HEK293 (cell line): ENCODE data around the gene SESN1.

ENCODE experiments used
- GLIS1 ChIP-seq: fragments of 450-650 bp; formaldehyde crosslinking; IDR thresholded peaks from 2 replicates; pipeline ENCODE4 v1.5.1; 2016; ENCODE audit warnings: missing biosample characterization, missing genetic modification characterization
- KLF1 ChIP-seq: fragments of 450-650 bp; formaldehyde crosslinking; IDR thresholded peaks from 2 replicates; pipeline ENCODE4 v1.5.1; 2016; ENCODE audit warnings: missing biosample characterization, missing genetic modification characterization
- OSR2 ChIP-seq: fragments of 450-650 bp; formaldehyde crosslinking; IDR thresholded peaks from 2 replicates; pipeline ENCODE4 v1.5.1; 2016; ENCODE audit warnings: missing biosample characterization, missing genetic modification characterization
- SP3 ChIP-seq: fragments of 450-650 bp; formaldehyde crosslinking; IDR thresholded peaks from 2 replicates; pipeline ENCODE4 v1.5.1; 2016; ENCODE audit warnings: missing biosample characterization, missing genetic modification characterization
- SP7 ChIP-seq: fragments of 450-650 bp; formaldehyde crosslinking; IDR thresholded peaks from 2 replicates; pipeline ENCODE4 v1.5.1; 2016; ENCODE audit warnings: missing biosample characterization, missing genetic modification characterization
- YY2 ChIP-seq: fragments of 450-650 bp; formaldehyde crosslinking; IDR thresholded peaks from 2 replicates; pipeline ENCODE4 v1.5.1; 2016; ENCODE audit warnings: missing biosample characterization, missing genetic modification characterization
- ZBTB20 ChIP-seq: fragments of 450-650 bp; formaldehyde crosslinking; IDR thresholded peaks from 2 replicates; pipeline ENCODE4 v1.5.1; 2016; ENCODE audit warnings: missing biosample characterization, missing genetic modification characterization
- ZBTB21 ChIP-seq: fragments of 450-650 bp; formaldehyde crosslinking; IDR thresholded peaks from 2 replicates; pipeline ENCODE4 v1.5.1; 2017; ENCODE audit warnings: missing biosample characterization, missing genetic modification characterization
- ZNF121 ChIP-seq: fragments of 450-650 bp; formaldehyde crosslinking; IDR thresholded peaks from 2 replicates; pipeline ENCODE4 v1.5.1; 2016; ENCODE audit warnings: missing biosample characterization, missing genetic modification characterization
- ZNF140 ChIP-seq: fragments of 450-650 bp; formaldehyde crosslinking; IDR thresholded peaks from 2 replicates; pipeline ENCODE4 v1.5.1; 2016; ENCODE audit warnings: missing biosample characterization, missing genetic modification characterization
- ZNF239 ChIP-seq: fragments of 450-650 bp; formaldehyde crosslinking; IDR thresholded peaks from 2 replicates; pipeline ENCODE4 v1.5.1; 2016; ENCODE audit warnings: missing biosample characterization, missing genetic modification characterization
- ZNF302 ChIP-seq: fragments of 450-650 bp; formaldehyde crosslinking; IDR thresholded peaks from 2 replicates; pipeline ENCODE4 v1.5.1; 2016; ENCODE audit warnings: missing biosample characterization, missing genetic modification characterization, low read depth
- ZNF311 ChIP-seq: fragments of 450-650 bp; formaldehyde crosslinking; IDR thresholded peaks from 2 replicates; pipeline ENCODE4 v1.5.1; 2017; ENCODE audit warnings: missing biosample characterization, missing genetic modification characterization, borderline replicate concordance
- ZNF423 ChIP-seq: fragments of 450-650 bp; formaldehyde crosslinking; IDR thresholded peaks from 2 replicates; pipeline ENCODE4 v1.5.1; 2016; ENCODE audit warnings: missing biosample characterization, missing genetic modification characterization
- ZNF501 ChIP-seq: fragments of 450-650 bp; formaldehyde crosslinking; IDR thresholded peaks from 2 replicates; pipeline ENCODE4 v1.5.1; 2016; ENCODE audit warnings: missing biosample characterization, missing genetic modification characterization
- ZNF561 ChIP-seq: fragments of 450-650 bp; IDR thresholded peaks from 2 replicates; pipeline ENCODE4 v1.5.1; 2018; ENCODE audit warnings: missing biosample characterization, missing genetic modification characterization, borderline replicate concordance
- ZNF596 ChIP-seq: fragments of 450-650 bp; IDR thresholded peaks from 2 replicates; pipeline ENCODE4 v1.5.0; 2018; ENCODE audit warnings: missing biosample characterization, mild to moderate bottlenecking, missing genetic modification characterization, moderate library complexity
- ZNF626 ChIP-seq: fragments of 450-650 bp; sonication (Bioruptor Pico); formaldehyde crosslinking; IDR thresholded peaks from 2 replicates; pipeline ENCODE4 v1.5.1; 2018; ENCODE audit warnings: missing biosample characterization, missing genetic modification characterization, inconsistent platforms
- ZNF629 ChIP-seq: fragments of 450-650 bp; formaldehyde crosslinking; IDR thresholded peaks from 2 replicates; pipeline ENCODE4 v1.5.1; 2017; ENCODE audit warnings: missing biosample characterization, missing genetic modification characterization
- ZSCAN16 ChIP-seq: fragments of 450-650 bp; formaldehyde crosslinking; IDR thresholded peaks from 2 replicates; pipeline ENCODE4 v1.5.1; 2016; ENCODE audit warnings: missing biosample characterization, missing genetic modification characterization
- ZSCAN23 ChIP-seq: fragments of 450-650 bp; formaldehyde crosslinking; IDR thresholded peaks from 2 replicates; pipeline ENCODE4 v1.5.1; 2016; ENCODE audit warnings: missing biosample characterization, missing genetic modification characterization
- ZSCAN30 ChIP-seq: fragments of 450-650 bp; IDR thresholded peaks from 2 replicates; pipeline ENCODE4 v1.5.1; 2018; ENCODE audit warnings: missing biosample characterization, mild to moderate bottlenecking, missing genetic modification characterization, moderate library complexity
- TF ChIP-seq, protein P1 (sequence below): fragments of 450-650 bp; formaldehyde crosslinking; IDR thresholded peaks from 2 replicates; pipeline ENCODE4 v1.5.1; 2016; ENCODE audit warnings: missing biosample characterization, missing genetic modification characterization
- TF ChIP-seq, protein P2 (sequence below): fragments of 450-650 bp; formaldehyde crosslinking; IDR thresholded peaks from 2 replicates; pipeline ENCODE4 v1.5.1; 2016; ENCODE audit warnings: missing biosample characterization, missing genetic modification characterization
- TF ChIP-seq, protein P3 (sequence below): fragments of 450-650 bp; formaldehyde crosslinking; IDR thresholded peaks from 2 replicates; pipeline ENCODE4 v1.5.1; 2016; ENCODE audit warnings: missing biosample characterization, missing genetic modification characterization, borderline replicate concordance
- TF ChIP-seq, protein P4 (sequence below): fragments of 450-650 bp; IDR thresholded peaks from 2 replicates; pipeline ENCODE4 v1.5.1; 2018; ENCODE audit warnings: missing biosample characterization, mild to moderate bottlenecking, missing genetic modification characterization
- TF ChIP-seq, protein P5 (sequence below): fragments of 450-650 bp; formaldehyde crosslinking; IDR thresholded peaks from 2 replicates; pipeline ENCODE4 v1.5.1; 2016; ENCODE audit warnings: missing biosample characterization, missing genetic modification characterization
- TF ChIP-seq, protein P6 (sequence below): fragments of 450-650 bp; formaldehyde crosslinking; IDR thresholded peaks from 2 replicates; pipeline ENCODE4 v1.5.1; 2016; ENCODE audit warnings: missing biosample characterization, missing genetic modification characterization

The SESN1 gene

DNA sequence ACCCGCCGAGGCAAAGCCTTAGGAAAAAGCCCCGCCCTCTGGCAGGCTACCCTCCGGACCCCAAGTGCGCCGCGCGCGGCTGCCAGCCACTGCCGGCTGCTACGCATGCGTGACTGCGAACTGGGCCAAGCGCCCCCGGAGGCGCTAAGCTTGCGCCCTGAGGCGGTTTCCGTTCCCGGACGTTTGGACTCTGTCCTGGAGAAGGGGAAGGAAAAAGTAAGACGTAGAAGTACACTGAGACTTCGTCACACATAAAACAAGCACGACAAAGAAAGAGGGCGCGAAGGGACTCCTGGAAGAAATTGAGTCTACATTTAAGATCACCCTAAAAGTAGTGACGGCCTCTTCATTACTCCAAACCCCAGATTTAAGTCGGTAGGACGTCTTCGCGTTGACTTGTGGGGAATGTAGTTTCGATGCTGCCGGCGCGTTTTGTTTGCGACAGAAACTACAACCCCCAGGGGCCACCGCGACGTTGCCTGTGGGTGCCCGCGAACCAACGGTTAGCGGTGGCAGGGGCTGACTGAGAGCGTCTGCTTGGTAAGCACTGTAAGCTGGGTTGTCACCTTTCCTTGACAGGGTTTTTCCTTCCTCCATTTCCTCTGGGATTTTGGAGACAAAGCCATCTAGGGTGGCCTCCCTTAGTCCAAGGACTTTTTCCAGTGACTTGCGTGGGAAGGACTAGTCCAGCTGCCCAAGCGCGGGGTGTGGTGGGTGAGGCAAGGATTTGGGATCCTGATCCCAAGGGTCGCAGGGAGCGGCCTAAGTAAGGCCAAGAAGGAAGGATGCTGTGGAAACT lies 589 bp upstream of the SESN1 start, which contains the start of gene CEP57L1 (continued):
- TF ChIP-seq ZNF626 (tag by site-specific recombination) (no peak), ZNF302 (tag by site-specific recombination) (no peak), ZSCAN30 (0 out of 2 replicates have a peak, but pooled peaks have one; percentile 9), ZBTB20 (tag by site-specific recombination) (peak; percentile 80), OSR2 (tag by site-specific recombination) (no peak), YY2 (tag by site-specific recombination) (no peak), ZBTB21 (tag by site-specific recombination) (peak; percentile 78; the same call in 1 of the 2 replicates), ZNF596 (tag by site-specific recombination) (no peak), ZNF629 (tag by site-specific recombination) (peak; percentile 87), SP7 (tag by site-specific recombination) (peak; percentile 46; the same call in 1 of the 2 replicates), ZNF140 (no peak), ZNF501 (0 out of 2 replicates have a peak, but pooled peaks have one; percentile 63), ZSCAN16 (tag by site-specific recombination) (no peak), ZSCAN23 (0 out of 2 replicates have a peak, but pooled peaks have one; percentile 10), ZNF423 (tag by site-specific recombination) (no peak; the same call in 1 of the 2 replicates), ZNF311 (tag by site-specific recombination) (no peak), ZNF561 (peak; percentile 48), KLF1 (peak; percentile 73), ZNF239 (tag by site-specific recombination) (no peak), SP3 (tag by site-specific recombination) (peak; percentile 41), ZNF121 (tag by site-specific recombination) (no peak), GLIS1 (peak; percentile 15; the same call in 1 of the 2 replicates)
- TF ChIP-seq, protein P1, sequence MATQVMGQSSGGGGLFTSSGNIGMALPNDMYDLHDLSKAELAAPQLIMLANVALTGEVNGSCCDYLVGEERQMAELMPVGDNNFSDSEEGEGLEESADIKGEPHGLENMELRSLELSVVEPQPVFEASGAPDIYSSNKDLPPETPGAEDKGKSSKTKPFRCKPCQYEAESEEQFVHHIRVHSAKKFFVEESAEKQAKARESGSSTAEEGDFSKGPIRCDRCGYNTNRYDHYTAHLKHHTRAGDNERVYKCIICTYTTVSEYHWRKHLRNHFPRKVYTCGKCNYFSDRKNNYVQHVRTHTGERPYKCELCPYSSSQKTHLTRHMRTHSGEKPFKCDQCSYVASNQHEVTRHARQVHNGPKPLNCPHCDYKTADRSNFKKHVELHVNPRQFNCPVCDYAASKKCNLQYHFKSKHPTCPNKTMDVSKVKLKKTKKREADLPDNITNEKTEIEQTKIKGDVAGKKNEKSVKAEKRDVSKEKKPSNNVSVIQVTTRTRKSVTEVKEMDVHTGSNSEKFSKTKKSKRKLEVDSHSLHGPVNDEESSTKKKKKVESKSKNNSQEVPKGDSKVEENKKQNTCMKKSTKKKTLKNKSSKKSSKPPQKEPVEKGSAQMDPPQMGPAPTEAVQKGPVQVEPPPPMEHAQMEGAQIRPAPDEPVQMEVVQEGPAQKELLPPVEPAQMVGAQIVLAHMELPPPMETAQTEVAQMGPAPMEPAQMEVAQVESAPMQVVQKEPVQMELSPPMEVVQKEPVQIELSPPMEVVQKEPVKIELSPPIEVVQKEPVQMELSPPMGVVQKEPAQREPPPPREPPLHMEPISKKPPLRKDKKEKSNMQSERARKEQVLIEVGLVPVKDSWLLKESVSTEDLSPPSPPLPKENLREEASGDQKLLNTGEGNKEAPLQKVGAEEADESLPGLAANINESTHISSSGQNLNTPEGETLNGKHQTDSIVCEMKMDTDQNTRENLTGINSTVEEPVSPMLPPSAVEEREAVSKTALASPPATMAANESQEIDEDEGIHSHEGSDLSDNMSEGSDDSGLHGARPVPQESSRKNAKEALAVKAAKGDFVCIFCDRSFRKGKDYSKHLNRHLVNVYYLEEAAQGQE (tag by site-specific recombination): 0 out of 2 replicates have a peak, but pooled peaks have one; percentile 10
- TF ChIP-seq, protein P2, sequence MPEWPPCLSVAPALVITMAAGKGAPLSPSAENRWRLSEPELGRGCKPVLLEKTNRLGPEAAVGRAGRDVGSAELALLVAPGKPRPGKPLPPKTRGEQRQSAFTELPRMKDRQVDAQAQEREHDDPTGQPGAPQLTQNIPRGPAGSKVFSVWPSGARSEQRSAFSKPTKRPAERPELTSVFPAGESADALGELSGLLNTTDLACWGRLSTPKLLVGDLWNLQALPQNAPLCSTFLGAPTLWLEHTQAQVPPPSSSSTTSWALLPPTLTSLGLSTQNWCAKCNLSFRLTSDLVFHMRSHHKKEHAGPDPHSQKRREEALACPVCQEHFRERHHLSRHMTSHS: no peak
- TF ChIP-seq, protein P3, sequence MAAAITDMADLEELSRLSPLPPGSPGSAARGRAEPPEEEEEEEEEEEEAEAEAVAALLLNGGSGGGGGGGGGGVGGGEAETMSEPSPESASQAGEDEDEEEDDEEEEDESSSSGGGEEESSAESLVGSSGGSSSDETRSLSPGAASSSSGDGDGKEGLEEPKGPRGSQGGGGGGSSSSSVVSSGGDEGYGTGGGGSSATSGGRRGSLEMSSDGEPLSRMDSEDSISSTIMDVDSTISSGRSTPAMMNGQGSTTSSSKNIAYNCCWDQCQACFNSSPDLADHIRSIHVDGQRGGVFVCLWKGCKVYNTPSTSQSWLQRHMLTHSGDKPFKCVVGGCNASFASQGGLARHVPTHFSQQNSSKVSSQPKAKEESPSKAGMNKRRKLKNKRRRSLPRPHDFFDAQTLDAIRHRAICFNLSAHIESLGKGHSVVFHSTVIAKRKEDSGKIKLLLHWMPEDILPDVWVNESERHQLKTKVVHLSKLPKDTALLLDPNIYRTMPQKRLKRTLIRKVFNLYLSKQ (tag by site-specific recombination): no peak
- TF ChIP-seq, protein P4, sequence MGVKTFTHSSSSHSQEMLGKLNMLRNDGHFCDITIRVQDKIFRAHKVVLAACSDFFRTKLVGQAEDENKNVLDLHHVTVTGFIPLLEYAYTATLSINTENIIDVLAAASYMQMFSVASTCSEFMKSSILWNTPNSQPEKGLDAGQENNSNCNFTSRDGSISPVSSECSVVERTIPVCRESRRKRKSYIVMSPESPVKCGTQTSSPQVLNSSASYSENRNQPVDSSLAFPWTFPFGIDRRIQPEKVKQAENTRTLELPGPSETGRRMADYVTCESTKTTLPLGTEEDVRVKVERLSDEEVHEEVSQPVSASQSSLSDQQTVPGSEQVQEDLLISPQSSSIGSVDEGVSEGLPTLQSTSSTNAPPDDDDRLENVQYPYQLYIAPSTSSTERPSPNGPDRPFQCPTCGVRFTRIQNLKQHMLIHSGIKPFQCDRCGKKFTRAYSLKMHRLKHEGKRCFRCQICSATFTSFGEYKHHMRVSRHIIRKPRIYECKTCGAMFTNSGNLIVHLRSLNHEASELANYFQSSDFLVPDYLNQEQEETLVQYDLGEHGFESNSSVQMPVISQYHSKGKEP (tag by site-specific recombination): peak; percentile 45; the same call in 1 of the 2 replicates
- TF ChIP-seq, protein P5, sequence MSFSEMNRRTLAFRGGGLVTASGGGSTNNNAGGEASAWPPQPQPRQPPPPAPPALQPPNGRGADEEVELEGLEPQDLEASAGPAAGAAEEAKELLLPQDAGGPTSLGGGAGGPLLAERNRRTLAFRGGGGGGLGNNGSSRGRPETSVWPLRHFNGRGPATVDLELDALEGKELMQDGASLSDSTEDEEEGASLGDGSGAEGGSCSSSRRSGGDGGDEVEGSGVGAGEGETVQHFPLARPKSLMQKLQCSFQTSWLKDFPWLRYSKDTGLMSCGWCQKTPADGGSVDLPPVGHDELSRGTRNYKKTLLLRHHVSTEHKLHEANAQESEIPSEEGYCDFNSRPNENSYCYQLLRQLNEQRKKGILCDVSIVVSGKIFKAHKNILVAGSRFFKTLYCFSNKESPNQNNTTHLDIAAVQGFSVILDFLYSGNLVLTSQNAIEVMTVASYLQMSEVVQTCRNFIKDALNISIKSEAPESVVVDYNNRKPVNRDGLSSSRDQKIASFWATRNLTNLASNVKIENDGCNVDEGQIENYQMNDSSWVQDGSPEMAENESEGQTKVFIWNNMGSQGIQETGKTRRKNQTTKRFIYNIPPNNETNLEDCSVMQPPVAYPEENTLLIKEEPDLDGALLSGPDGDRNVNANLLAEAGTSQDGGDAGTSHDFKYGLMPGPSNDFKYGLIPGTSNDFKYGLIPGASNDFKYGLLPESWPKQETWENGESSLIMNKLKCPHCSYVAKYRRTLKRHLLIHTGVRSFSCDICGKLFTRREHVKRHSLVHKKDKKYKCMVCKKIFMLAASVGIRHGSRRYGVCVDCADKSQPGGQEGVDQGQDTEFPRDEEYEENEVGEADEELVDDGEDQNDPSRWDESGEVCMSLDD: peak; percentile 89
- TF ChIP-seq, protein P6, sequence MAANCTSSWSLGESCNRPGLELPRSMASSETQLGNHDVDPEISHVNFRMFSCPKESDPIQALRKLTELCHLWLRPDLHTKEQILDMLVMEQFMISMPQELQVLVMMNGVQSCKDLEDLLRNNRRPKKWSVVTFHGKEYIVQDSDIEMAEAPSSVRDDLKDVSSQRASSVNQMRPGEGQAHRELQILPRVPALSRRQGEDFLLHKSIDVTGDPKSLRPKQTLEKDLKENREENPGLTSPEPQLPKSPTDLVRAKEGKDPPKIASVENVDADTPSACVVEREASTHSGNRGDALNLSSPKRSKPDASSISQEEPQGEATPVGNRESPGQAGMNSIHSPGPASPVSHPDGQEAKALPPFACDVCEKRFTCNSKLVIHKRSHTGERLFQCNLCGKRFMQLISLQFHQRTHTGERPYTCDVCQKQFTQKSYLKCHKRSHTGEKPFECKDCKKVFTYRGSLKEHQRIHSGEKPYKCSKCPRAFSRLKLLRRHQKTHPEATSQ (tag by site-specific recombination): no peak
